Natural killer cell (primary cell): ENCODE results near the gene SLX4IP. TPM values are rescaled to one million over a fixed set of nuclear protein-coding genes. Genes with fewer than 3 reads are reported as not detected.
"Not testable (repeated sequence)": the region's sequence is repeated elsewhere in the genome, so short reads cannot be mapped to it uniquely, and the experiment has no call there.

Experiments used
- ATAC-seq, 3 donors: fragments of 150-1000 bp in 2 of 3; fragments of 200-7000 bp in 1 of 3; cut with Tn5 transposase; 1 replicate in 1 of 3; 2 replicates in 2 of 3; pipeline ENCODE4 v1.10.0; 2021; ENCODE audit warnings: mild to moderate bottlenecking in 2 of 3, moderate library complexity in 2 of 3
- DNase-seq, 2 donors: peaks; one replicate each; pipeline versions ENCODE4 v3.0.0 to v3.0.0-alpha.2; 2013 to 2021; ENCODE audit warnings: mixed read lengths in 1 of 2
- H3K27ac ChIP-seq: one replicate; pipeline ENCODE4 v1.5.1; 2013; ENCODE audit warnings: mild to moderate bottlenecking, low read length
- H3K27me3 ChIP-seq: one replicate; pipeline ENCODE4 v1.6.1; 2013; ENCODE audit warnings: low read length; ENCODE audit not compliant: control insufficient read depth, insufficient read depth
- H3K36me3 ChIP-seq: one replicate; pipeline ENCODE4 v1.6.1; 2013; ENCODE audit warnings: low read length; ENCODE audit not compliant: control insufficient read depth, insufficient read depth
- H3K4me1 ChIP-seq: one replicate; pipeline ENCODE4 v1.6.1; 2013; ENCODE audit warnings: low read length; ENCODE audit not compliant: control insufficient read depth, insufficient read depth
- H3K4me3 ChIP-seq: one replicate; pipeline ENCODE4 v1.5.1; 2013; ENCODE audit warnings: low read length
- H3K9me3 ChIP-seq: one replicate; pipeline ENCODE4 v1.6.1; 2013; ENCODE audit warnings: low read length; ENCODE audit not compliant: control insufficient read depth, insufficient read depth
- H3K27ac Mint-ChIP-seq, 2 donors: one replicate each; pipeline ENCODE4 v1.8.0; 2022; ENCODE audit warnings: mild to moderate bottlenecking in 2 of 2, mixed read lengths in 2 of 2, moderate library complexity in 1 of 2
- H3K27me3 Mint-ChIP-seq, 2 donors: one replicate each; pipeline ENCODE4 v1.8.0; 2022; ENCODE audit warnings: low read depth in 2 of 2, mixed read lengths in 2 of 2
- H3K36me3 Mint-ChIP-seq: one replicate; pipeline ENCODE4 v1.8.0; 2022; ENCODE audit warnings: mixed read lengths
- H3K4me1 Mint-ChIP-seq, 2 donors: one replicate each; pipeline ENCODE4 v1.8.0; 2022; ENCODE audit warnings: mixed read lengths in 2 of 2
- H3K4me3 Mint-ChIP-seq: one replicate; pipeline ENCODE4 v1.8.0; 2022; ENCODE audit warnings: mild to moderate bottlenecking, moderate library complexity, mixed read lengths
- H3K9me3 Mint-ChIP-seq, 2 donors: one replicate each; pipeline ENCODE4 v1.8.0; 2022; ENCODE audit warnings: mixed read lengths in 2 of 2
- WGBS: methylation state at CpG from one replicate; pipeline ENCODE4 v1.1.7; 2013; ENCODE audit warnings: missing lambda C conversion rate; ENCODE audit not compliant: insufficient coverage; 5-methylcytosine and 5-hydroxymethylcytosine counted together
- intact Hi-C: fragments of 100-400 bp; cut with micrococcal nuclease; formaldehyde crosslinking; loops from one replicate; pipeline ENCODE4 v1.14.2; 2022
- total RNA-seq, 4 donors: library from RNA; stranded (reverse); fragments of 120-200 nt in 1 of 4; gene quantifications; one replicate each; pipeline versions ENCODE4 v1.2.3 to v1.2.4, GENCODE V29; 2013 to 2022
- TF ChIP-seq, protein P1 (sequence below): fragments of 200-600 bp; IDR thresholded peaks from one replicate; pipeline ENCODE4 v1.8.0; 2022; ENCODE audit warnings: antibody characterized with exemption

Gene SLX4IP
- total RNA-seq, 3 donors from 2014 or later (not counting 1 experiment from before 2014, with no cell fraction given) = 2.9 to 5.5 (median 5.2) TPM

DNA sequence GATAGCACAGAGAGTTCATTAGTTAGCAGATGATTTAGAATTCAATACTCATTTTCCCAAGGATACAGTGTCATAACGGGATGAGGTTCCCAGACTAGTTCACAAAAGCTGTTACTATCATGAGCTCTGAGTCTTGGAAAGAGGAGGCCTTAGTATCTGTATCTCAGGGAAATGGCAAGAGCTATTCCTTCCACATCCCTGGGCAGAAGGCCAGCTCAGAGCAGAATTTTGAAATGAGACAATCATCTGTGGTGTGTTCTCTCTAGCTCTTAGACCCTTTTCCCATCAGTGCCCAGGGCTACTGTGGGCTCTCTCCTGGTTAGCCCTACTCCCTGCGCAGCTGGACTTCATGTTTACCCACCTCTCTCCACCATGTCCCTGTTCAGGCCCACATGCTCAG is 174.2 kb downstream of the SLX4IP start:
- Histone ChIP-seq H3K27me3 (no peaks in the 10 kb centered on the region), H3K9me3 (no peaks in the 10 kb centered on the region), H3K4me3 (no peak overlapping the region), H3K4me1 (peaks cover 3% of the 10 kb centered on the region), H3K27ac (no peak overlapping the region), H3K36me3 (no peaks in the 10 kb centered on the region)
- Mint-ChIP-seq H3K9me3 (no peaks in the 10 kb centered on the region), H3K27me3 (no peaks in the 10 kb centered on the region), H3K27ac (peak overlapping the region in 1 of 2 donors; percentile 43), H3K4me3 (no peak overlapping the region), H3K36me3 (no peaks in the 10 kb centered on the region), H3K4me1 (peaks cover 18 to 22% of the 10 kb centered on the region in 2 donors)
- intact Hi-C loops = no loop called here
- ATAC-seq (no peak), DNase-seq (no peak)
- TF ChIP-seq, protein P1, sequence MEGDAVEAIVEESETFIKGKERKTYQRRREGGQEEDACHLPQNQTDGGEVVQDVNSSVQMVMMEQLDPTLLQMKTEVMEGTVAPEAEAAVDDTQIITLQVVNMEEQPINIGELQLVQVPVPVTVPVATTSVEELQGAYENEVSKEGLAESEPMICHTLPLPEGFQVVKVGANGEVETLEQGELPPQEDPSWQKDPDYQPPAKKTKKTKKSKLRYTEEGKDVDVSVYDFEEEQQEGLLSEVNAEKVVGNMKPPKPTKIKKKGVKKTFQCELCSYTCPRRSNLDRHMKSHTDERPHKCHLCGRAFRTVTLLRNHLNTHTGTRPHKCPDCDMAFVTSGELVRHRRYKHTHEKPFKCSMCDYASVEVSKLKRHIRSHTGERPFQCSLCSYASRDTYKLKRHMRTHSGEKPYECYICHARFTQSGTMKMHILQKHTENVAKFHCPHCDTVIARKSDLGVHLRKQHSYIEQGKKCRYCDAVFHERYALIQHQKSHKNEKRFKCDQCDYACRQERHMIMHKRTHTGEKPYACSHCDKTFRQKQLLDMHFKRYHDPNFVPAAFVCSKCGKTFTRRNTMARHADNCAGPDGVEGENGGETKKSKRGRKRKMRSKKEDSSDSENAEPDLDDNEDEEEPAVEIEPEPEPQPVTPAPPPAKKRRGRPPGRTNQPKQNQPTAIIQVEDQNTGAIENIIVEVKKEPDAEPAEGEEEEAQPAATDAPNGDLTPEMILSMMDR = no peak
- 85% methylated on average over 2 of the region's 2 CpGs for WGBS

GRCh38 chr20:10609770-10610169 is 174.7 kb downstream of the SLX4IP start:
- Mint-ChIP-seq H3K27ac (no peak overlapping the region), H3K4me1 (peaks cover 18 to 22% of the 10 kb centered on the region in 2 donors), H3K36me3 (no peaks in the 10 kb centered on the region), H3K9me3 (no peaks in the 10 kb centered on the region), H3K27me3 (no peaks in the 10 kb centered on the region), H3K4me3 (no peak overlapping the region)
- DNase-seq (no peak), ATAC-seq (no peak)
- TF ChIP-seq, protein P1 = no peak
- peaks cover 3% of the 10 kb centered on the region for H3K4me1 ChIP-seq
- no peak overlapping the region for H3K4me3 ChIP-seq
- H3K36me3 ChIP-seq = no peaks in the 10 kb centered on the region
- no peaks in the 10 kb centered on the region for H3K27me3 ChIP-seq
- no peaks in the 10 kb centered on the region for H3K9me3 ChIP-seq
- no peak overlapping the region for H3K27ac ChIP-seq
- intact Hi-C loops = no loop called here

GRCh38 chr20:10610251-10610650 is 175.1 kb downstream of the SLX4IP start:
- H3K36me3 ChIP-seq = no peaks in the 10 kb centered on the region
- H3K27me3 ChIP-seq = no peaks in the 10 kb centered on the region
- H3K4me1 ChIP-seq = peaks cover 3% of the 10 kb centered on the region
- no peaks in the 10 kb centered on the region for H3K27me3 Mint-ChIP-seq
- no peak for DNase-seq
- no peak overlapping the region for H3K4me3 Mint-ChIP-seq
- TF ChIP-seq, protein P1 = no peak
- no peak for ATAC-seq
- no peaks in the 10 kb centered on the region for H3K9me3 Mint-ChIP-seq
- H3K27ac Mint-ChIP-seq = no peak overlapping the region
- H3K36me3 Mint-ChIP-seq = no peaks in the 10 kb centered on the region
- intact Hi-C loops = no loop called here
- H3K4me1 Mint-ChIP-seq = peaks cover 18 to 21% of the 10 kb centered on the region in 2 donors
- H3K9me3 ChIP-seq = no peaks in the 10 kb centered on the region
- no peak overlapping the region for H3K27ac ChIP-seq
- 90% methylated on average over 5 of the region's 5 CpGs for WGBS
- no peak overlapping the region for H3K4me3 ChIP-seq

GRCh38 chr20:10611357-10611756 is 176.3 kb downstream of the SLX4IP start:
- ATAC-seq = peak in 1 of 3 donors; percentile 34
- TF ChIP-seq, protein P1 = no peak
- Mint-ChIP-seq H3K4me1 (peaks cover 13 to 18% of the 10 kb centered on the region in 2 donors), H3K9me3 (no peaks in the 10 kb centered on the region), H3K27ac (peak overlapping the region in 1 of 2 donors; percentile 29), H3K27me3 (no peaks in the 10 kb centered on the region), H3K4me3 (no peak overlapping the region), H3K36me3 (no peaks in the 10 kb centered on the region)
- intact Hi-C loops = no loop called here
- WGBS = 90% methylated on average over 1 of the region's 1 CpG
- Histone ChIP-seq H3K4me1 (peaks cover 3% of the 10 kb centered on the region), H3K4me3 (no peak overlapping the region), H3K27me3 (no peaks in the 10 kb centered on the region), H3K27ac (no peak overlapping the region), H3K36me3 (no peaks in the 10 kb centered on the region), H3K9me3 (no peaks in the 10 kb centered on the region)
- DNase-seq = no peak

- H3K4me3 ChIP-seq, H3K36me3 ChIP-seq, H3K36me3 Mint-ChIP-seq, H3K9me3 ChIP-seq, H3K4me1 ChIP-seq, H3K4me3 Mint-ChIP-seq, H3K9me3 Mint-ChIP-seq, H3K27me3 Mint-ChIP-seq, H3K27ac ChIP-seq, intact Hi-C loops, H3K27ac Mint-ChIP-seq, DNase-seq, H3K27me3 ChIP-seq, ATAC-seq: not testable (repeated sequence)
- peaks cover 6 to 14% of the 10 kb centered on the region in 2 donors for H3K4me1 Mint-ChIP-seq
- WGBS = 91% methylated on average over 4 of the region's 5 CpGs
Observed at GRCh38 chr20:10613426-10613825, 178.3 kb downstream of the SLX4IP start.
